Fibroblast of mammary gland (primary cell): ENCODE measurements around the gene ACTR1B.

Source experiments
- DNase-seq: peaks from one replicate; pipeline ENCODE4 v3.0.0-alpha.2; 2010; ENCODE audit warnings: low read depth
- H3K4me3 ChIP-seq: 2 replicates; pipeline ENCODE4 v1.5.1; 2011; ENCODE audit warnings: low read depth, mild to moderate bottlenecking, low read length, moderate library complexity; ENCODE audit not compliant: control insufficient read depth
- TF ChIP-seq, protein P1 (sequence below): conservative IDR thresholded peaks from 2 replicates; pipeline ENCODE4 v1.5.1; 2011; ENCODE audit warnings: low read depth, low read length, inconsistent platforms; ENCODE audit not compliant: control insufficient read depth, insufficient read depth

The ACTR1B gene

DNA sequence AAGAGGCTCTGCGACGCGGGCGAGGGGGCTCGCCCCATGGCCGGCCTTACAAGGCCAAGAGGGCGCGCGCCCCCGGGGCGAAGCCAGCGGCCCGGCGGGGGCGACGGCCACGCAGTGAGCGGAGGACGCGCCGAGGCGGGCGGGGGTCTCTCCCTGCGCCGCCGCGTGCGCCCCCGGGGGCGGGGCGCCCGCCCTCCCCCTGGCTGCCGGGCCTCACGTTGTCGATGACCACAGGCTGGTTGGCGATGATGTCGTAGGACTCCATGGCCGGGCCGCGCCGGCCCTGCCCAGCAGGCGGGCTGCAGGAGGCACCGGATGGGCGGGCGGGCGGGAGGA, 250 bp downstream of the ACTR1B start:
- TF ChIP-seq, protein P1, sequence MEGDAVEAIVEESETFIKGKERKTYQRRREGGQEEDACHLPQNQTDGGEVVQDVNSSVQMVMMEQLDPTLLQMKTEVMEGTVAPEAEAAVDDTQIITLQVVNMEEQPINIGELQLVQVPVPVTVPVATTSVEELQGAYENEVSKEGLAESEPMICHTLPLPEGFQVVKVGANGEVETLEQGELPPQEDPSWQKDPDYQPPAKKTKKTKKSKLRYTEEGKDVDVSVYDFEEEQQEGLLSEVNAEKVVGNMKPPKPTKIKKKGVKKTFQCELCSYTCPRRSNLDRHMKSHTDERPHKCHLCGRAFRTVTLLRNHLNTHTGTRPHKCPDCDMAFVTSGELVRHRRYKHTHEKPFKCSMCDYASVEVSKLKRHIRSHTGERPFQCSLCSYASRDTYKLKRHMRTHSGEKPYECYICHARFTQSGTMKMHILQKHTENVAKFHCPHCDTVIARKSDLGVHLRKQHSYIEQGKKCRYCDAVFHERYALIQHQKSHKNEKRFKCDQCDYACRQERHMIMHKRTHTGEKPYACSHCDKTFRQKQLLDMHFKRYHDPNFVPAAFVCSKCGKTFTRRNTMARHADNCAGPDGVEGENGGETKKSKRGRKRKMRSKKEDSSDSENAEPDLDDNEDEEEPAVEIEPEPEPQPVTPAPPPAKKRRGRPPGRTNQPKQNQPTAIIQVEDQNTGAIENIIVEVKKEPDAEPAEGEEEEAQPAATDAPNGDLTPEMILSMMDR: no peak
- peak overlapping the region; percentile 82 for H3K4me3 ChIP-seq
- DNase-seq: no peak

DNA sequence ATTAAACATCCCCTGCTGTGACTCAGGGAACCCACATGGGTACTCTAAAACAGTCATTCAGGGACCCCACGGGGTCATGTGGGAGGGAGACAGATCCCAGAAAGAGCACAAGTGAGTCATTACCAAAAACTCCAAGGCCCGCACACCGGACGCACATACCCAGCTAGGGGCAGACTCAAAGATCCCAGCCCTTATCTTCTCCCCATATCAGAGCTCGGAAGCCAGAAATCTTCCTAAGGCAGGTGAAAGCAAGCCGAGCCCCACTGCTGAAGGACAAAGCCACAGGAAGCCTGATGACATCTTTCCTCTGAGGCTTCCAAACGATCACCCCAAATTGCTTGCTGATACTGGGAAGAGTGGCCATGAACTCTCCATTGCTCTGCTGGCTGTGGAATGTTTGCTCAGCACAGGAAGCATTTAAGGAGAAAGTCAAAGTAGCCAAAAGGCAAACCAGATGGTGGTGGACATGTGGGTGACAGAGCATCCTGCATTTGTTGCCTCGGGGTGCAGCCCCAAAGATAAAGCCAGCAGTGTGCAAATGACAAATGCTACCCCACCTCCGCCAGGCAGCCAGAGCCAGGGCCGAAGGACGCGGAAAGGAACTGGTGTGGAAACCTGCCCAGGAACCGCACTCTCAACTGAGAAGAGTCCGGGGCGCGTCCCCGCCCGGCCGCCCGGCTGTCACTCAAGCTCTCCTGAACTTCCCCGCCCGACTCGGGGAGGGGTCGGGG, 784 bp downstream of the ACTR1B start:
- H3K4me3 ChIP-seq: peak overlapping the region; percentile 82
- TF ChIP-seq, protein P1: no peak
- peak; percentile 89 for DNase-seq

GRCh38 chr2:97662386-97662894, 1.4 kb downstream of the ACTR1B start:
- TF ChIP-seq, protein P1: no peak
- H3K4me3 ChIP-seq: peak overlapping the region; percentile 82
- no peak for DNase-seq

- no peak for DNase-seq
- TF ChIP-seq, protein P1: no peak
- no peak overlapping the region for H3K4me3 ChIP-seq
These were observed 1.9 kb downstream of the ACTR1B start for GRCh38 chr2:97661927-97662326.

DNA sequence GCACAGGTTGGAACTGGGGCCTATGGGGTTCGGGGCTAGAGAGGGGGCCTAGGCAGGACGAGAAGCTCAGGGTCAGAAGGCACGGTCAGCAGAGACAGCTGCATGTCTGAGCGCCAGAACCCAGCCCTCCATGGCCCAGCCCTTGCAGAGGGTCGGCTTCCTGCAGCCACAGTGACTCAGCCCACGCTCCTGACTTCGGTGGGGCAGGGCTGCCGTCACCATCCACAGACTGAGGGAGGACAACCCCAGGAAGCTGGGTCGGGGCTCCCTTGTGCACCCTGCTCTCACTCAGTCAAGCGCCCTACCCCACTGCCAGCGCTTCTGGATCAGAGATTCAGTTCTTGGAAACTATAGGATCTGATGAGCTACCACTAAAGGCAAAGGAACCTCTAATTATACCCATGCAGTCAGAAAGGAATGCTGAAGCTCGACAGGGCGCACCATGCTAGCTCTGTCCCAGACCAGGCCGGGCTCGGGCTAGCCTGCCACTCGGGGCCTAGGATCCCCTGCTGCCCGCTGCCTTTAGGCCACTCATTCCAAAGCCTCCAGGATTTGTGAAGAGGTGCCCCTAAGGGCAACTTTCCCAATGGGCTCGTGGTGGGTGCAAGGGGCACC, 3.0 kb downstream of the ACTR1B start:
- TF ChIP-seq, protein P1: no peak

DNA sequence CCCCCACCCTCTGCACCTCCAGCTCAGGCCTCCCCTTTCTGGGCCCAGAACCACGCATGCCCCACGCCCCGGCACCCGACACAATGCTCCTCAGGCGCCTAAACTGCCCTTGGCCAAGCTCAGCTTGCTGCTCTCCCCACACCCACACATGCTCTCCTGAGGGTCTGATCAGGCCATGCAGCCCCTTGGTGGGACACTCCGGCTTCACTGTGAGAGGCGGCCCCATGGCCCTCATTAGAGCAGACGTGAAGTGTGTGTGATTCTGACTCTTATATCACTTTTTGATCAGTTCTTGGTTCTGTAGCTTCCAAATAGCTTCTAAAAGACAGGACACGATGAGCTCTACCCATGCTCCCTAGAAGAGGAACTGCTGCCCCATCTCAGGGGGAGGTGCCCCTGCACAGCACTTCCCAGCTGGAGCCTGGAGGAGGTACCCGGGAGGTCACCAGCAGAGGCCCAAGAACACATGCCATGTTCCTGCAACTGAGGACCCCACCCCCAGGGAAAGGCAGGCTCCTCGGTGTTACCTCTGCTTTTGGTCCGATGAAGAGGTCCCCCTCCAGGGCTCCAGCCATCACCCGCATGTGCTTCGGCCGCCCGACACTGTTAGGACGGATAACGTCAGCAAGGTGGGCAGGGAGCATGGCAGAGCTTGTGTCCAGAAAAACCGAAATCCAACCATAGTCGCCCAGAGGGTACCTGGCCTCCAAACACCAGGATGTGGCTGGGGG, 3.6 kb downstream of the ACTR1B start:
- TF ChIP-seq, protein P1: no peak
- DNase-seq: no peak
- no peak overlapping the region for H3K4me3 ChIP-seq

More for the DNA sequence above, 3.0 kb downstream of the ACTR1B start:
- H3K4me3 ChIP-seq: no peak overlapping the region
- DNase-seq: peak; percentile 35
